Measurements from ENCODE around the gene ASXL1.
"Not testable (repeated sequence)": the region's sequence is repeated elsewhere in the genome, so short reads cannot be mapped to it uniquely, and the experiment has no call there.

Gene ASXL1

DNA sequence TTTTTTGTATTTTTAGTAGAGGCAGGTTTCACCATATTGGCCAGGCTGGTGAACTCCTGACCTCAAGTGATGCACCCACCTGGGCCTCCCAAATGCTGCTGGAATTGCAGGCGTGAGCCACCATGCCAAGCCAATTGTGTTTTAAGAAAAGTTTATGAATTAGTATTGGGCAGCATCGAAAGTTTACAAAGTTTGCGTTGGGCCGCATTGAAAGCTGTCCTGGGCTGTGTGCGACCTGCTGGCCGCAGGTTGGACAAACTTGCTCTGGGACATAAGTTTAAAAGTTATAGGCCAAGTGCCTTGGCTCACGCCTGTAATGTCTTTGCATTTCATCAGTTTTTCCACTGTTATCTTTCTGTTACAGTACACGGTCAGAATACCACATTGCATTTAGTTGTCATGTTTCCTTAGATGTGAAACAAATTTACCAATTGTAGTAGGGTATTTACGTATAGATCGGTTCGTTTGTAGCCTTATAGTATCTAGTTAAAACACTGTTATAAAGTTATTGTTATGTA, 39.5 kb downstream of the ASXL1 start:
- no peak for DNase-seq (ENCODE audit: extremely low read depth, low read depth)
- TF ChIP-seq, protein P1, sequence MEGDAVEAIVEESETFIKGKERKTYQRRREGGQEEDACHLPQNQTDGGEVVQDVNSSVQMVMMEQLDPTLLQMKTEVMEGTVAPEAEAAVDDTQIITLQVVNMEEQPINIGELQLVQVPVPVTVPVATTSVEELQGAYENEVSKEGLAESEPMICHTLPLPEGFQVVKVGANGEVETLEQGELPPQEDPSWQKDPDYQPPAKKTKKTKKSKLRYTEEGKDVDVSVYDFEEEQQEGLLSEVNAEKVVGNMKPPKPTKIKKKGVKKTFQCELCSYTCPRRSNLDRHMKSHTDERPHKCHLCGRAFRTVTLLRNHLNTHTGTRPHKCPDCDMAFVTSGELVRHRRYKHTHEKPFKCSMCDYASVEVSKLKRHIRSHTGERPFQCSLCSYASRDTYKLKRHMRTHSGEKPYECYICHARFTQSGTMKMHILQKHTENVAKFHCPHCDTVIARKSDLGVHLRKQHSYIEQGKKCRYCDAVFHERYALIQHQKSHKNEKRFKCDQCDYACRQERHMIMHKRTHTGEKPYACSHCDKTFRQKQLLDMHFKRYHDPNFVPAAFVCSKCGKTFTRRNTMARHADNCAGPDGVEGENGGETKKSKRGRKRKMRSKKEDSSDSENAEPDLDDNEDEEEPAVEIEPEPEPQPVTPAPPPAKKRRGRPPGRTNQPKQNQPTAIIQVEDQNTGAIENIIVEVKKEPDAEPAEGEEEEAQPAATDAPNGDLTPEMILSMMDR (IDR thresholded peaks at IDR 0.05; ENCODE audit: low read depth, low read length): no peak

DNA sequence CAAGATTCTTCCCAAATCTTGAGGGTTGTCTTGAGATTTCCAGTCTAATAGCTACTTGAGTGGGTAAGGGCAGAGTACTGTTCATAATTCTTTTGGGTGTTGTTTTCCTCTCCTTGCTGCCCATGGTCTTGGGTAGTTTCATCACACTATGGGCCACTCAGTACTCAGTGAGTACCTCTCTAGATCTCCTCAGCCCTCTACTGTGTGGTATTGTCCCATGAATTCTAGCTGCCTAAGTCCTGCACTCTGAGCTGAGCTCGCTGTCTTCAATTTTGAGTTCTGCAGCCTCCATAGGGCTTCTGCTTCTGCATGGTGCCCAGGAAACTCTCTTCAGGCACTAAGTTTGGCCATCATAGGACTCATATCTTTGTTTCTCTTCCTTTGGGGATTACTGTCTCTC, 42.3 kb downstream of the ASXL1 start:
- TF ChIP-seq, protein P1 (IDR thresholded peaks at IDR 0.05; ENCODE audit: low read depth, low read length): no peak
- DNase-seq (ENCODE audit: extremely low read depth, low read depth): no peak

DNA sequence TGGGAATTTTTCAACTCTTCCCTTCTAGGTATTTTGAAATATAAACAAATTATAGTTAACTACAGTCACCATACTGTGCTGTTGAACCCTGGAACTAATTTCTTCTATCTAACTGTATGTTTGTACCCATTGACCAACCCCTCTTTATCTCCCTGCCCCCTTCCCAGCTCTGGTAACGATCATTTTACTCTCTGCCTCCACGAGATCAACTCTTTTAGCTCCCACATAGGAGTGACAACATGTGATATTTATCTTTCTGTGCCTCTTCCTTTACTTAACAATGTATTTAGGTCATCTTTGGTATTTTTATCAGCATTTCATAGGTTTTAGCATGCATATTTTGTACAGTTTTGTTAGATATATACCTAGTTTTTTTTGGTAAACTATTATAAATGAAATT, 45.9 kb downstream of the ASXL1 start:
- no peak for DNase-seq (ENCODE audit: extremely low read depth, low read depth)
- TF ChIP-seq, protein P1 (IDR thresholded peaks at IDR 0.05; ENCODE audit: low read depth, low read length): no peak

- TF ChIP-seq, protein P1 (IDR thresholded peaks at IDR 0.05; ENCODE audit: low read depth, low read length): no peak
- DNase-seq (ENCODE audit: extremely low read depth, low read depth): no peak
These were observed 48.6 kb downstream of the ASXL1 start for GRCh38 chr20:32406701-32407100.

- not testable (repeated sequence) for DNase-seq (ENCODE audit: extremely low read depth, low read depth)
These were observed 49.1 kb downstream of the ASXL1 start for GRCh38 chr20:32407131-32407750.

GRCh38 chr20:32411955-32412706, 54.0 kb downstream of the ASXL1 start:
- TF ChIP-seq, protein P1 (IDR thresholded peaks at IDR 0.05; ENCODE audit: low read depth, low read length): no peak
- DNase-seq (ENCODE audit: extremely low read depth, low read depth): no peak

- DNase-seq (ENCODE audit: extremely low read depth, low read depth): no peak
- TF ChIP-seq, protein P1 (IDR thresholded peaks at IDR 0.05; ENCODE audit: low read depth, low read length): no peak
These were observed 57.4 kb downstream of the ASXL1 start for GRCh38 chr20:32415494-32415893.

Data from AG09319 (cell line).